HG03095 (cell line): Measurements from ENCODE around the gene TRIOBP.
A peak's percentile ranks its signal among the peaks of the same experiment; 100 is the strongest.

Experiments used
- ATAC-seq: cut with Tn5 transposase; IDR thresholded peaks from one replicate; pipeline ENCODE4 v1.9.1; 2021; ENCODE audit warnings: moderate library complexity; ENCODE audit not compliant: unreplicated experiment

TRIOBP gene

DNA sequence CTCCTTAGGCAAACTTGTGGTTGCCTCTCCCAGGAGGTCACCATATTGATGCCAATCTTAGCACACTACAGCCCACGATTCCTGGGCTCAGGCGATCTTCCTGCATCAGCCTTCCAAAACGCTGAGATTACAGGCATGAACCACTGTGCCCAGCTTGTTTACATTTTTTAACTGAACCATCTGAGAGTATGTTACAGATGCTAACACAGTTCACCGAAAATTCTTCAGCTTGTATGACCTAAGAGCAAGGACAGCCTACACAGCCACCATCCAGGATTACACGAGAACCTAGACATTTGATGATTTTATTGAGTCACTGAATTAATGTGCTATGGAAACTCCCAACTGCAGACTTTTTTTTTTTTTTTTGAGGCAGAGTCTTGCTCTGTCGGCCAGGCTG lies 27.3 kb upstream of the TRIOBP start:
- ATAC-seq = no peak

DNA sequence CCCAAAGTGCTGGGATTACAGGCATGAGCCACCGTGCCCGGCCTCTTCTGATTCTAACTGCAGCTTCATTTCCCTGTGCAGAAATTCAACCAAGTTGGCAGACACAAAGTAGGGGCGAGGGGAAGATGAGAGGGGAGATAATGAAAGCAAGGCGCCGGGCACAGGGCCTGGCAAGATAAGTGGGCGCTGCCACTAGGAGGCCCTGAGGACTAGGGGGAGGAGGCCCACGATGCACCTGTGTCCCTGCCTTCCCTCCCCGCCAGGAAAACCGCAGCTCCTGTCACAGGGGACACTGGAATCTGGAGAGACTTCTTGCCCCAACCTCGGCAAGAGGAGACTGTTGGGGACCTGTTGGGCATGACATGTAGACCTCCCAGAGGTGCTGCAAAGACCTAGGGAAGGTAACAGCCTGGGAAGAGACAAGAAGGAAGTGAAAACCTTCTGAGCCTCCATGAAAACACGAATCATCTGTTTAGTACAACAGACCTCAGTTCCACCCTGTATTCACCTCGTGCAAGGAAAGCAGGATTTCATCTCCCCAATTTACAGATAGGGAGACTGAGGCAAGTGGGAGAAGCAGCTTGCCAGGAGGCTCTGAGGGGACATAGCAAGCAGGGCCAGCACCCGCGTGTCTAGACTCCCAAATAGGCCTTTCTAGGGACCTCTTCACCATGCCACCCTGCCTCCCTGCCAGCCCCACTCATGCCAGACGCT lies 24.5 kb upstream of the TRIOBP start:
- ATAC-seq = no peak

DNA sequence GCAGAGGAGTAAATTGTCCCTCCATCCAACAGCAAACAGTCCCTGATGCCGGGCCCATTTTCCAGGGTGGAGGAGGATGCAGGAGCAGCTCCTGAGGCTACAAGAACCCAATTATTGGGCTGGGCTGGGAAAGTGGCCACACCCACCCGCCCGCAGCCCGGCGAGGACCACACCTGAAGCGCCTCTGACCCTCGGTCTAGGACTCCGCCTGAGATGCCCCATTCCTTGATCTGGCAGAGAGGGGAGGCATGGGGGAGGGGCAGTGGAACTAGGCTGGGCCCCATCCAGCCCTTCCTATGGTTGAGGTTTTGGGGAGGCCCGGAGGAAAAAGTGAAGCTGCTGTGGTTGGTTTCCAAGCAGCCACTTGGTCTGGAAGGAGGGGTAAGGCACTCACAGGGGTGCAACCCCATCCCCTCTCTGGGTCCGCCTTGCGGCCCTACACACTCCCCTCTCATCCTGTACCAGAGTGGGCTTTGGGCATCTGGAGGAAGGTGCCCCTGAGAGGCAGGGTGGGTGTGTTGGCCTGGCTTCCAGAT lies 23.9 kb upstream of the TRIOBP start:
- no peak for ATAC-seq

DNA sequence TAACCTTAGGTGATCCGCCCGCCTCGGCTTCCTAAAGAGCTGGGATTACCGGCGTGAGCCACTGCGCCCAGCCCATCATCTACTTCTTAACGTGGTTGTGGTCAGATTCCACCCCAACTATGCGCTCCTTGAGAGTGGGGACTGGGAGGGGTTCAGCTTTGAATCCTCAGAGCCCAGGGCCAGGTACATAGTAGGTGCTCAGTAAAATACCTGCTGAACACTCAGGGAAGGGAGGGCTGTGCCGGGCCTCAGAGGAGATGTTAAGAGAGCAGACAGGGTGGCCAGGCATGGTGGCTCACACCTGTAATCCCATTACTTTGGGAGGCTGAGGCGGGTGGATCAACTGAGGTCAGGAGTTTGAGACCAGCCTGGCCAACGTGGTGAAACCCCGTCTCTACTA lies 22.6 kb upstream of the TRIOBP start:
- no peak for ATAC-seq

DNA sequence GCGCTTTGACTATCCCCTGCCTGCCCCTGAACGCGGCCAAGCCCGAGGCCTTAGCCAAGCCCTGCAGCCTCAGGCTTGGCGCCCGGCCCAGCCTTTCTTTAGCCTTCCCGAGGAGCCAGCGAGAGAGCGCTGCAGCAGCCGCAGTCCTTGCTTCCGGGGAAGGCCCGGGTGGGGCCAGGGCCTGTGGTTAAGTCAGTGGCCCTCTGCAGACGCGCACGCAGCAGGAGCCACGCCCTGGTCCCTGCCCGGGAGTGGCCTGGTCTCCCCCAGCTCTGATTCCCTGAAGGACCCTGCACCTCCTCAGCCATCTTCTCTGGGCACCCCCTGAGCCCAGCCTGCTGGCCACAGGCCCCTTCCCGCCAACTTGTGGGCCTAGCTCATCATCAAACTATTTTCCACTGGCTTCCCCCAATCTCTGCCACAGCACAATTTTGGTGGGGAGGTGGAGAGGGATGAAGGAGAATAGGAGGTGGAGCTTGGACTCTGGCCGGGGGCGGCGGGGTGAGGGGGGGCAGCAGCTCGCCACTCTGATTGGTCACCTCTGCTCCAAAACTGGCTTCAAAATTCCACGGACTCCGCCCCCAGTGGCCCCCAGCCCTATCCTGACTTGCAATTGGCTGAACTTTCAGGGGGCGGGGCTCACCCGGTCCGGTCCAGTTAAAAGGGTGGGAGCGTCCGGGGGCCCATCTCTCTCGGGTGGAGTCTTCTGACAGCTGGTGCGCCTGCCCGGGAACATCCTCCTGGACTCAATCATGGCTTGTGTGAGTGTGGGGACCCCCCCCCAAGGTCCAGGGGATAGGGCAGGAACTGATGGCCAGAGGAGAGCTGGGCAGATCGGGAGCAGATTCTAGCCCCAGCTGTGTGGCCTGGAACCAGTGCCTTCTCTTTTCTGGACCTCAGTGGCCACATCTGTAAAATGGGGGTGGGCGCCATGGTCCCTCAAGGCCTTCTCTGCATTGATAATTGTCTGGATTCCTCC lies 21.6 kb upstream of the TRIOBP start, which contains the start of gene LGALS1:
TSS of gene LGALS1 (plus strand) at position 686 of the 979 bp plus-strand sequence. CDS start at position 753, 67 bp downstream.
- no peak for ATAC-seq

DNA sequence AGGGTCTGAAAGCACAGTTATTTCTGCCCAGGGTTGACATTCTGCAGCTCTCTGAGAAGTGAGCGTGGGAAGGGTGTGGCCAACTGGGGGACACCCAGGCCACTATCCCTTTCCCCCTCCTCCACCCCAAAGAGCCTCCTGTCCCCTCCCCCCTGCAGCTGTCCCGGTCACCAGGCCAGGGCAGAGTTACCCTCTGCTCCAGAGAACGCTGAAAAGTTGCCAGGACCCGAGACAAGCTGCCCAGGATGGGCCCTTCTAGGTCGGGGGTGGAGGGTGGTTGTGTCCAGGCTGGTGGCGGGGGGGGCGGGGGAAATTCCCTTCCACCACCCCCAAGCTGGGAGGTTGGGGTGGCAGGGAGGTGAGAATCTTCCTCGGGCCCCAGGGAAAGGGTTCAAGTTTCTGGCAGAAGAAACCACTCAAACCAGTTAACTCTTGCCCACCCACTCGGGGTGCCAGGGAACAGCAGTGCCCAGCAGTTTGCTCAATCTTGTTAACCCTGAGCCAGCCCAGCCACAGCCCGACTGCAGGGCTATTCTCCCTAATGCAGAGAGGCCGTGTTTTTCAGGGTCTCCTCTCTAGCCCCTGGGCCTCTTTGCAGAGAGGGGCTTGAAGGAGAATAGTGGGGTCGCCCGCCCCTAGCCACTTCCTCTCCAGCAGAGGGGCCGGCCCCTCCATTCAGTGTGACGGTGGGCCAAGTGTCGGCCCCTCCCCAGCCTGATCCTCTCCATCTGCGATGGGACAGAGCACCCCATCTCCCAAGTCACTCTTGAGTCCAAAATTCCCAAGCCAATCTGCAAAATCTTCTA lies 20.7 kb upstream of the TRIOBP start:
- ATAC-seq = no peak

DNA sequence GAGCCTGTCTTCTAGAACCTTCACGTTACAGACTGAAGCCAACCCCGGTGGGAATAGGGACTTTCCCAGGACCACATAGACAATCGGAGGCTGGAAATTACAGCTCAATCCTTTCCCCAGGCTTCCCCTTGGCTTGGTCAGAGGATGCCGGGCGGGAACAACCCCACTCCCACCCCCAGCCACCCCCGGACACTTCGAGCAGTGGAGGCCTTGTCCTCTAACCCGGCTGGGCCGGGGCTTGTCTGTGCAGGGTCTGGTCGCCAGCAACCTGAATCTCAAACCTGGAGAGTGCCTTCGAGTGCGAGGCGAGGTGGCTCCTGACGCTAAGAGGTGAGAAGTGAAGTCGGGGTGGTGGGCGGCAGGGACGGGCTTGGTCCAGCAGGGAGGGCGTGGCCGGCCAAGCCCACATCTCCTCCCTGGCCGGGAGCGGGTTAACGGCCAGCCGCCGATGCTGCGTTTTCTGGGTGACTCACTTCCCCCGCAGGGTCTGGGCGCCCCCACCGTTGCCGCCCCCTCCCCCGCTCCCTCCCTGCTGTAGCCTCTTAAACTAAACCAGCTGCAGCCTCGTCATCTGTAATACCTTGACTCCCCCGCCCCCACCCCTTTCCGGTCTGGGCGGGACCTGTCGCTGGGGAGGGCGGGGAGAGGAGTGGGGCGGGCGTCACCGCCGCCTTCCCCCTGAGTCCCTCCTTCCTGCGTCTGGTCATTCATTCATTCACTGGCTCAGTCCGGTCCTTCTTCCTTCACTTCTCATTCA lies 19.9 kb upstream of the TRIOBP start:
- ATAC-seq = no peak

DNA sequence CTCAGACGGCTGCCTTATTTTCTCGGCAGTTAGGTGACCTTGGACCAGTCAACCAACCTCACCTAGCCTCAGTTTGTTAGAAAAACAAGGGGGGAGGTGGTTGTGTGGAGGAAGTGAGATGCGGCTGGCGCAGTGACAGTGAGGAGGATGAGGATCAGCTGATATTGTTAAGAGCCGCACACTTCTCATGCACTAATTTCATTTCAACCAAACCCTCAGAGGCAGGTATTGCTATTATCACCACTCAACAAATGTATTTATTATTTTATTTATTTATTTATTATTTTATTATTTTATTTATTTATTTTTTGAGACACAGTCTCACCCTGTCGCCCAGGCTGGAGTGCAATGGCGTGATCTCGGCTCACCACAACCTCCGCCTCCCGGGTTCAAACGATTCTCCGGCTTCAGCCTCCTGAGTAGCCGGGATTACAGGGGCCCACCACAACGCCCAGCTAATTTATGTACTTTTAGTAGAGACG lies 19.3 kb upstream of the TRIOBP start:
- no peak for ATAC-seq

DNA sequence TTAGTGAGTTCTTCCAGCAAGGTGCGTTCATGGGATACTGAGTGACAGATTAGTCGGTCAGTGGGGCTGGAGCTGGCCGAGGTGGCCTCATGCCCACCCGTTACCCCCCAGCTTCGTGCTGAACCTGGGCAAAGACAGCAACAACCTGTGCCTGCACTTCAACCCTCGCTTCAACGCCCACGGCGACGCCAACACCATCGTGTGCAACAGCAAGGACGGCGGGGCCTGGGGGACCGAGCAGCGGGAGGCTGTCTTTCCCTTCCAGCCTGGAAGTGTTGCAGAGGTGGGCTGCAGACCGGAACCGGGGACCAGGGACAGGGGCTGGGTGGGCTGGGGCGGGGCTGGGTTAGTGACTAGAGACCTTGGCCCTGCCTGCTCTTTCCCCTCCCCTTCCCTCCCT lies 18.5 kb upstream of the TRIOBP start:
- ATAC-seq = no peak

DNA sequence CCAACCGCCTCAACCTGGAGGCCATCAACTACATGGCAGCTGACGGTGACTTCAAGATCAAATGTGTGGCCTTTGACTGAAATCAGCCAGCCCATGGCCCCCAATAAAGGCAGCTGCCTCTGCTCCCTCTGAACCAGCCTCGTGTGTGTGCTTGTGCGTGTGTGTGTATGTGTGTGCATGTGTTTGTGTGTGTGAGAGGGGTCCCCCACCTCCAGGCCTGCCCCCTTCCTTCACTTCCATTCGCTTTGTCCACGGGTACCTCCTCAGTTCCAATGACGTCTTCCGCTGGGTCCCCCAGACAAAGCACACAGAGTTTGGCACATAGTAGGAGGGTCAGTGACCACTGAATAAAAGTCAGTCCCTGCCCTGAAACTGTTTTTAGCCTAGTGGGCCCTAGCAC lies 17.2 kb upstream of the TRIOBP start:
- no peak for ATAC-seq

DNA sequence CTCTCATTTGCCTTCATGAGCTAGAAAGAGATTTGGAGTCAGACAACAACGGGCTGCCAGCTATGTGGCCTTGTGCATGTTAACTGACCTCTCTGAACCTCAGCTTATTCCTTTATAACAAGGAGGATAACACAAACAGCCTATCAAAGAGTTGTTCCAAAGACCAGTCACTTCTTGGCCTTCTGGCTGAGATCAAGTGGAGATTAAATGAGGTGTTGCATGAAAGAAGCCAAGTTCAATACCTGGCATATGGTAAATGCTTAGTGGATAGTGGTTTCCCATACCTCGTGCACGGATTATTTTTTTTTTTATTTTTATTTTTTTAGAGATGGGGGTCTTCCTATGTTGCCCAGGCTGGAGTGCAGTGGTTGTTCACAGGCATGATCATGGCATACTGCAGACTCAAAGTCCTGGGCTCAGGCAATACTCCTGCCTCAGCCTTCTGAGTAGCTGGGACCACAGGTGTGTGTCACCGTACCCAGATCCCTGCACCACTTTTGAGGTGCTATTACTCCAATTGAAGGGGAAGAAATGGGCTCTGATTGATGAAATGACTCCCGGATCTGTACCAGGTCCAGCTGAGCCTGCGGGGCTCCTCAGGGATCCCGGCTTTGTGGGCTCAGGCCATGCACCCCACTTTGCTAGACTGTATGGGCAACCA lies 16.5 kb upstream of the TRIOBP start:
- ATAC-seq = no peak

DNA sequence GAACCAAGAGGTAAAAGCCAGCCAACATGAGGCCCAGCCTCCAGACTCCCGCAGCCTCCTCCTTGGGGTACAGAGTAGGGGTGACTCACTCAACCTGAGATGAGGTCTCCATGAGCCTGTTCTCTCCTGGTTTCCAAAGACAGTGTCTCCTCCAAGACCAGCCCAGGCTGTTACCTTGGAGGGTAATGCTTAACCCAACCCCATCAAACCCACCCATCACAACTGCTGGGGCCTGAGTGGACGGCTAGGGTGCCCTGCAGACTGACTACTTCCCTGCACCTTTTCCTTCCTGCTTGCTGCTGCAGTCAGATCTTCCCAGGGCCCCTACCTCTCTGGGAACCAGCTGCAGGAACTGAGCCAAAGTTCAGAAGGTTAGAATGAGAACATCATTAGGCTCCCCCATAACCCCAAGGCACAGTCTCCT lies 15.8 kb upstream of the TRIOBP start:
- ATAC-seq = no peak

DNA sequence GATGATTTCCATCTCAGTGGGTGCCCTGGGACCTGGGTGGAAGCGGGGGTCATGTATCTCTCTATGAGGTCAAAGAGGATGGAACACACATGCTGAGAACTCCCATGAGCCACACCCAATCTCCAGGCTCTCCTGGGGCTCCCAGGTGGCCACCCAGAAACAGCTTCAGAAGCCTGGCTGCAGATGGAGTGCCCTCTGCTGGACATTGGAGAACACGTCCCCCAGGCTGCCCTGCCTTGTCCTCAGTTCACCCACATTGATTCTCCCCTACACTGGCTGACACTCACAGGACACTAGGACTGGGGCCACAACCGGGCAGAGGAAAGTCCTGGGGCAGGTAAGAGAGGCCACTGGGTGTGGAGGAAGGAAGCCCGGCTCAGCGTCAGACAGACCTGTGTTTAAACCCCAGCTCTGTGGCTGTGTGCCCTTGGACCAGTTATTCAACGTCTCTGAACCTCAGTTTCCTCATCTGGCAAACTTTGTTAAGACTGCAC lies 15.2 kb upstream of the TRIOBP start:
- no peak for ATAC-seq

DNA sequence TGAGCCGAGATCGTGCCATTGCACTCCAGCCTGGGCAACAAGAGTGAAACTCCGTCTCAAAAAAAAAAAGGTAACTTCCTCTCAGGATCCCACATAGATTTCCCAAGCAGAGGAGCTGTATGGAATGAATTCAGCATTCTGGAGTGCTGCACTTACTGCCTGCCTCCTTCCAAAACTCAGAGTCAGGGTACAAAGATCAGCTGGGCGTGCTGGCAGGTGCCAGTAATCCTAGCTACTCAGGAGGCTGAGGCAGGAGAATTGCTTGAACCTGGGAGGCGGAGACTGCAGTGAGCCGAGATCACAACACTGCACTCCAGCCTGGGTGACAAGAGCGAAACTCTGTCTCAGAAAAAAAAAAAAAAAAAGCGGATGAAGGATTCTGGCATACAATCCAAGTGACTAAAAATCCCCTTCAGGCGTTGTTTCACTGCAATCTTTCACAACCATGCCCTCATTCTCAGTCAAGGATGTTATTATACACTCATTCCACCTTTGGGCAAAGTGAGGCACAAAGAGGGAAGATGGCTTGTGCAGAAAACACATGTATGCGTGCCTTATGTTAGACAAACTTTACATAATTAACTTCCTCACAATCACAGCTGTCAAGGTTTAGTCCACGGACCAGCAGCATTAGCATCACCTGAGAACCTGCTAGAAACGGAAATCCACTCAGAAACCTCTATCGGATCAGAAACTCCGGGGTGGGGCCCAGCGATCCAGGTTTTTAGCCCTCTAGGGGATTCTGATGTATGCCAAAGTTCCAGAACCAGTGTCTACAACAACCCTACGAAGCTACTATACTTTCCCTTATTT lies 11.8 kb upstream of the TRIOBP start:
- no peak for ATAC-seq

DNA sequence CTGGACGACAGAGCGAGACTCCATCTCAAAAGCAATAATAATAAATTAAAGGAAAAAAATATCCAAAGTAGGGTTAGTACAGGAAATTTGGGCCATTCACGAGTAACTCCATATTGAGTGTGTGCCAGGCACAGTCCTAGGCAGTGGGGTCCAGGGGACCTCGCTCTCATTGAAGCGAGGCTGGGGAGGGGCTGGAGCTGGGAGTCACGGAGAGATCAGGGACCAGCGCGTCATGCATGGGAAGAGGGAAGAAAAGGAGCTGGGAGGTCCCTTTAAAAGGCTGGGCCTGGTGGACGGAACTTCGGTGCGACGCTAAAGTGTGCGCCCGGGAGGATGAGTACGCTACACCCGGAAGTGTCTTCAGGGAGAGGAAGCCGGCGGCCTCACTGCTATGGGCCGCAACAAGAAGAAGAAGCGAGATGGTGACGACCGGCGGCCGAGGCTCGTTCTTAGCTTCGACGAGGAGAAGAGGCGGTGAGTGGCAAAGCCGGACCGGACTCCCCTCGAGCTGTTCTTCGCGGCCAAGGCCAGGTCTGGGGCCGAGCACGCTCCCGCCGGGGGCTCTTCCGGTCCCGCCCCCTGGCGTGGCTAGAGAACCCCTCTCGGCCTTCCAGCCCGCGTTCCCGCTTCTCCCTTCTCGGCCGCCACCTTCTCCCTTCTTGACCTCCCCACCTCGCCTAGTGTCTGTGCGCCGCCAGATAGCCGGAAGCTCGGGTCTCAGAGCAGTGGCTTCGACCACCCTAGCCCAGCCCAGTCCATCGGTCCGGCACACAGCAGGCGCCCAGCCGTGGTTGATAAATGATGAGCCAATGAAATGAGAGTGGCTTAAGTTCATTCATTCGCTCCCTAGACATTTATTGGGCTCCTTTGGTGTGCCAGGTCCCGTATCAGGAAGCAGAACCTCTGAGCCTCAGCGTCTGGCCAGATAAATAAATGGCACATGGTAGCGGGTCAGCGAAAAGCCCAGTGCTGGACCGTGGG lies 10.6 kb upstream of the TRIOBP start, which contains the start of gene NOL12:
TSS of gene NOL12 (plus strand) at position 342 of the 981 bp plus-strand sequence. CDS start at position 392, 50 bp downstream.
- peak; percentile 52 for ATAC-seq

DNA sequence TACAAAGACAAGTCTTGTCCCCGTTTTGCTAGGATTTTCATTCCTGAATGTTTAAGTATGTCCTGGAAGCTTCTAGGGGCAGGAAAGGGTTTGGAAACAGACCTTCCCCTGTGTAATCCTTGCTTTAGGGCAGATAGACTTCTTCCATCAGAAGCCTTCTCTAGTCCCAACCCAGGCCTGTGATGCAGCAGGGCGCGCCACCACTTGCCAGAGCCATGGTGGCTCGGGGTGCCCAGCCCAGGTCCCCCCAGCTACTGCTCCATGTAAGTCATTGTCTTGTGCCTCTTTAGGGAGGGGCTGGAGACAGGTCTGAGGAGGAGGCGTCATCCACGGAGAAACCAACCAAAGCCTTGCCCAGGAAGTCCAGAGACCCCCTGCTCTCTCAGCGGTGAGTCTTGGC lies 6.4 kb upstream of the TRIOBP start:
- no peak for ATAC-seq

DNA sequence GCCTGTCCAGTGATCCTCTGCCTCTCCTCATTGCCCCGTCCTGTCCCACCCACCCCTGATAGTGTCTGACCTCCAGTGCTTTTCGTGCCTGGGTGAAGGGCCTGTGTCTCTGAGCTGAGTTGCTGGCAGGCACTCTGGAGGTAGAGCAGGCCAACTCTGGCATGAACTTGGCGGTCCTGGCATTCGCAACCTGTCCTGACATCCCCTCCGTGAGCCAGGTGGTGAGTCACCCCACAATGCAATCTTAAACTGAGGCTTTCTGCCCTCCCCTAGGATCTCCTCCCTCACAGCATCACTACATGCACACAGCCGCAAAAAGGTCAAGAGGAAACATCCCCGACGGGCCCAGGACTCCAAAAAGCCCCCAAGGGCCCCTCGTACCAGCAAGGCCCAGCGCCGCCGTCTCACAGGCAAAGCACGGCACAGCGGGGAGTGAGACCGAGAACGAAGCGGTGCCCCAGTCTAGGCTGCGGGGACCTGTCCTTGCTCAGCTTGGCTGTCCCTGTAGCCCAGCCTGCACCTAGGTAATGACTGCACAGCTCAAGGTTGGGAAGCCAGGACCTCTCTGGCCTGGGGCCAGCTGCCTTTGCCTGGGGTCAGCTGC lies 5.8 kb upstream of the TRIOBP start:
- no peak for ATAC-seq
